Lung (tissue), 12 donors: ENCODE results near the gene CDC42BPB. TPM values are rescaled to one million over a fixed set of nuclear protein-coding genes. Genes with fewer than 3 reads are reported as not detected.

Experiments used
- ATAC-seq: fragments of 200-7000 bp; cut with Tn5 transposase; one replicate; pipeline ENCODE4 v1.9.1; 2020; ENCODE audit warnings: moderate number of reproducible peaks; ENCODE audit not compliant: insufficient read depth, low FRiP score
- DNase-seq, 3 donors: peaks; one replicate each; pipeline ENCODE4 v3.0.0-alpha.2; 2013 to 2017
- H3K27ac ChIP-seq, 2 donors: one replicate each; pipeline ENCODE4 v1.5.1; 2013; ENCODE audit warnings: mild to moderate bottlenecking in 2 of 2, moderate library complexity in 2 of 2, control low read depth in 1 of 2, inconsistent platforms in 1 of 2, low read depth in 1 of 2, low read length in 1 of 2
- H3K27me3 ChIP-seq, 3 donors: one replicate each; pipeline ENCODE4 v1.5.1; 2013; ENCODE audit warnings: low read length in 2 of 3; ENCODE audit not compliant: control insufficient read depth in 3 of 3, insufficient read depth in 3 of 3
- H3K36me3 ChIP-seq, 4 donors: one replicate each; pipeline ENCODE4 v1.5.1; 2013; ENCODE audit warnings: low read length in 4 of 4, mild to moderate bottlenecking in 1 of 4, moderate library complexity in 1 of 4; ENCODE audit not compliant: control insufficient read depth in 4 of 4, insufficient read depth in 4 of 4
- H3K4me1 ChIP-seq, 5 donors: one replicate each; pipeline ENCODE4 v1.5.1; 2013; ENCODE audit warnings: low read length in 5 of 5, mild to moderate bottlenecking in 2 of 5, moderate library complexity in 1 of 5; ENCODE audit not compliant: control insufficient read depth in 5 of 5, insufficient read depth in 5 of 5
- H3K4me3 ChIP-seq: one replicate; pipeline ENCODE4 v1.5.1; 2013; ENCODE audit warnings: mild to moderate bottlenecking, control low read depth, moderate library complexity
- H3K9ac ChIP-seq, 2 donors: one replicate each; pipeline ENCODE4 v1.5.1; 2013; ENCODE audit warnings: low read length in 2 of 2, control low read depth in 1 of 2; ENCODE audit not compliant: insufficient read depth in 1 of 2
- H3K9me3 ChIP-seq, 4 donors: one replicate each; pipeline ENCODE4 v1.5.1; 2013; ENCODE audit warnings: low read length in 3 of 4, mild to moderate bottlenecking in 1 of 4, moderate library complexity in 1 of 4; ENCODE audit not compliant: control insufficient read depth in 4 of 4, insufficient read depth in 3 of 4
- CTCF ChIP-seq: IDR thresholded peaks from 2 replicates; pipeline ENCODE4 v1.5.1; 2012; ENCODE audit warnings: mild to moderate bottlenecking; ENCODE audit errors: control extremely low read depth, extremely low read depth
- WGBS, 2 donors: extraction: QIAGEN DNeasy Blood & Tissue Kit; methylation state at CpG; one replicate each; pipeline ENCODE4 v1.1.7; 2013; 5-methylcytosine and 5-hydroxymethylcytosine counted together
- polyA plus RNA-seq, 2 donors: library from polyadenylated mRNA; stranded (reverse); fragments of 200-250 nt; gene quantifications; one replicate each; pipeline ENCODE4 v1.2.1, GENCODE V29; 2013
- total RNA-seq, 2 donors: library from RNA; depleted of rRNA in 1 of 2; stranded (reverse); fragments of >200 nt in 1 of 2; gene quantifications; one replicate each; pipeline ENCODE4 v1.2.1, GENCODE V29; 2014 to 2021
- donor health status: control.
- donor health status: control.
- donor health status: Bipolar disorder and iron deficiency.
- donor health status: healthy.
- donor health status: DM: yes; HTN: yes; CAD: no.

Gene CDC42BPB
- total and polyA plus RNA-seq, 4 donors, result 39.3 to 97.9 (median 66.6) TPM

GRCh38 chr14:102977475-102977874, 79.9 kb downstream of the CDC42BPB start:
- H3K9ac ChIP-seq, result no peak overlapping the region
- DNase-seq (no peak), ATAC-seq (no peak)
- no peak for TF ChIP-seq CTCF
- no peak overlapping the region for H3K27ac ChIP-seq
- 91 to 93% methylated on average over 8 of the region's 8 CpGs for WGBS, 2 donors
- H3K4me3 ChIP-seq, result no peak overlapping the region
- H3K4me1 ChIP-seq, result no peaks in the 10 kb centered on the region
- peaks cover 13 to 48% (median 35%) of the 10 kb centered on the region in 4 donors for H3K36me3 ChIP-seq
- H3K9me3 ChIP-seq, result no peaks in the 10 kb centered on the region
- no peaks in the 10 kb centered on the region for H3K27me3 ChIP-seq

- WGBS, 2 donors, result 93 to 94% methylated on average over 17 of the region's 17 CpGs
- Histone ChIP-seq H3K36me3 (peaks cover 24 to 49% (median 37%) of the 10 kb centered on the region in 4 donors), H3K27me3 (no peaks in the 10 kb centered on the region), H3K9ac (no peak overlapping the region), H3K4me1 (no peaks in the 10 kb centered on the region), H3K27ac (no peak overlapping the region), H3K4me3 (no peak overlapping the region), H3K9me3 (no peaks in the 10 kb centered on the region)
- DNase-seq, result no peak
- ATAC-seq, result no peak
- no peak for TF ChIP-seq CTCF
These were observed 81.7 kb downstream of the CDC42BPB start for GRCh38 chr14:102975662-102976061.

GRCh38 chr14:102973706-102974285, 83.6 kb downstream of the CDC42BPB start:
- DNase-seq (peak in 2 of 3 donors; percentile 9 to 19), ATAC-seq (no peak)
- H3K9me3 ChIP-seq, result no peaks in the 10 kb centered on the region
- no peak overlapping the region for H3K9ac ChIP-seq
- 58 to 63% methylated on average over 21 to 22 of the region's 22 CpGs for WGBS, 2 donors
- H3K36me3 ChIP-seq, result peaks cover 28 to 56% (median 42%) of the 10 kb centered on the region in 4 donors
- H3K4me3 ChIP-seq, result no peak overlapping the region
- no peaks in the 10 kb centered on the region for H3K27me3 ChIP-seq
- no peak for TF ChIP-seq CTCF
- no peak overlapping the region for H3K27ac ChIP-seq
- no peaks in the 10 kb centered on the region for H3K4me1 ChIP-seq
